ENCODE results near the gene SRSF2.

DNA sequence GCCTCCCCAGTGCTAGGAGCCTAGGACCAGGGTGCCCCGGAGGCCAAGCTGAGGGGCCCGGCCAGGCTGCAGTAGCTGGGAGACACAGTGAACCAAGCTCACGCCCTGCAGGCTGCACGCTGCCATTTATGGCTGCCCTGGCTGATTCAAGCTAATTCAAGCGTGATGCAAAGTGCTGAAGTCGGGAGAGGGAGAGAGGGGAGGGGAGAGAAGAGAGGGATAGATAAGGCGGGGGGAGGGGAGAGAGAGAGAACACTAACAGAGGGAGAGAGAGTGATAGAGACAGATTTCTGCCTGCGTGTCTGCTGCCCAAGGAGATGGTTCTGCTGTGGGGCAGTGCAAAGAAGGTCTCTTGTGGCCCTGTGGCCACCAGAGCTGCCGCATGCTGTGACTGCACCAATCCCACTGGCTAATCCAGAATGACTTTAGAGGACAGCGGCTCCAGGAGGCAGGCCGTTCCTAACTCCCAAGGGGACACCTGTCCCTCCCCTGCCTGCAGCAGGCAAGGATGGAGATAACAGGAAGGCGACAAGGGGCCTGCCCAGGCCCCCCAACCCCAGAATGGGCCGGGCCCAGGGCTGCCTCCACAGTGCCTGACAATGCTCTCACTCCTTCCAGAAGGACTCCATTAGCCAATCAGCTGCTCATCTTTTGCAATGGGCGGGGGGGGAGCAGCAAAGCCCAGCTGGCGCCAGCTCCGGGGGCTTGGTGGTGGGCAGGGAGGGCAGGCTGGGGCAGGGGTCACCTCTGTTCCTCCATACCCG, 39.2 kb downstream of the SRSF2 start:
- no peak for TF ChIP-seq EZH2phosphoT487 (IDR thresholded peaks at IDR 0.05; ENCODE audit: insufficient read depth, low read depth)
- no peak for TF ChIP-seq EZH2 (IDR thresholded peaks at IDR 0.05; ENCODE audit: insufficient read depth, poor library complexity, severe bottlenecking)
